Left ventricle myocardium inferior (tissue), 1 donor: ENCODE results near the gene P2RX7. TPM values are rescaled to one million over a fixed set of nuclear protein-coding genes. Genes with fewer than 3 reads are reported as not detected.

Source experiments
- DNase-seq: peaks from one replicate; pipeline ENCODE4 v3.0.0-alpha.2; 2020
- H3K27ac ChIP-seq: fragments of 200-600 bp; replicated peaks from 2 replicates; pipeline ENCODE4 v1.8.0; 2021
- H3K27me3 ChIP-seq: fragments of 200-600 bp; 2 replicates; pipeline ENCODE4 v1.8.0; 2021; ENCODE audit warnings: low read depth
- H3K36me3 ChIP-seq: fragments of 200-600 bp; 2 replicates; pipeline ENCODE4 v1.8.0; 2021
- H3K4me1 ChIP-seq: fragments of 200-600 bp; 2 replicates; pipeline ENCODE4 v1.8.0; 2021
- H3K4me3 ChIP-seq: fragments of 200-600 bp; 2 replicates; pipeline ENCODE4 v1.8.0; 2021; ENCODE audit warnings: mild to moderate bottlenecking, moderate library complexity
- H3K9me3 ChIP-seq: fragments of 200-600 bp; replicated peaks from 2 replicates; pipeline ENCODE4 v1.8.0; 2021
- intact Hi-C: fragments of 100-400 bp; cut with micrococcal nuclease; formaldehyde crosslinking; loops from one replicate; pipeline ENCODE4 v1.11.0; 2022
- total RNA-seq: library from RNA; stranded (reverse); fragmentation: NEBNext Ultra II Directional; extraction: Animal tissue kit (Norgen Biotek cat#: 25700); gene quantifications from one replicate; pipeline ENCODE4 v1.2.1, GENCODE V29; 2021
- TF ChIP-seq, protein P1 (sequence below): fragments of 200-600 bp; IDR thresholded peaks from 2 replicates; pipeline ENCODE4 v1.8.0; 2021; ENCODE audit warnings: antibody characterized with exemption, mild to moderate bottlenecking, borderline replicate concordance
- donor health status: DM: no; HTN: yes; CAD: no; lungs with severe emphysema.

The P2RX7 gene
- total RNA-seq, 1 donor from 2014 or later = 1.6 TPM

DNA sequence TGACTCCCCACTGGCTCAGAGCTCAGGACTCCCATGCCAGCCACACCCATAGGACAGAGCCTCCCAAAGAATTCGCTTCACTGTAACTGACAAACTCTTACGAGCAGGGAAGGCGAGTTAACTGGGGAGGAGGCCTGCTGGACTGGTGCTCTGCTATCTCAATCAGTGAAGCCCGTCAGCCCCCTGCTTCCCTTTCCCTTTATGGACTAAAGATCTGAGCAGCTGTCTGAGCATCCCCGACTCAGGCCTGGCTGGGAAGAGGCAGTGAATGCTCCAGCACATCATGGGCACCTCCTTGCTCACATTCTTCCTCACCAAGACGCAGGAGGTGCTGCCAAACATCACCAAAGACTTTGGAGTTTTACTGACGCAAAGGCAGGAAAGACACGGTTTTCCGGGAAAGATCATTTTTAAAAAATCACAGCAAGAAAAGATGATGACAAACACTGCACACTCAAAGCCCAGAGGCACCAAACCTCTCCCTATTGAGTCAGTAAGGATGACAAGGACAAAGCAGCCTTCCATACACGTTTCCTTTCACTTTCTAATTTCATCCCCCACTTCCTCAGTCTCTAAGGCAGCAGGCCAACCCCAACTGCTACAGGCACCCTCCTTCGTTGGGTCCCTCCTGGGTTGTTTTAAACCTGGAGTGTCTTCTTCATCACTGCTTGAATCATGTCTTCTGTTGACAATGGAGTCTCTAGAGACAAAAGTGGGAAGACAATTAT lies 45.0 kb upstream of the P2RX7 start:
- Histone ChIP-seq H3K27me3 (no peaks in the 10 kb centered on the region), H3K4me1 (peaks cover 18% of the 10 kb centered on the region), H3K36me3 (no peaks in the 10 kb centered on the region), H3K9me3 (no peaks in the 10 kb centered on the region), H3K27ac (no peak overlapping the region), H3K4me3 (no peak overlapping the region)
- intact Hi-C loops = no loop called here
- DNase-seq = no peak
- TF ChIP-seq, protein P1, sequence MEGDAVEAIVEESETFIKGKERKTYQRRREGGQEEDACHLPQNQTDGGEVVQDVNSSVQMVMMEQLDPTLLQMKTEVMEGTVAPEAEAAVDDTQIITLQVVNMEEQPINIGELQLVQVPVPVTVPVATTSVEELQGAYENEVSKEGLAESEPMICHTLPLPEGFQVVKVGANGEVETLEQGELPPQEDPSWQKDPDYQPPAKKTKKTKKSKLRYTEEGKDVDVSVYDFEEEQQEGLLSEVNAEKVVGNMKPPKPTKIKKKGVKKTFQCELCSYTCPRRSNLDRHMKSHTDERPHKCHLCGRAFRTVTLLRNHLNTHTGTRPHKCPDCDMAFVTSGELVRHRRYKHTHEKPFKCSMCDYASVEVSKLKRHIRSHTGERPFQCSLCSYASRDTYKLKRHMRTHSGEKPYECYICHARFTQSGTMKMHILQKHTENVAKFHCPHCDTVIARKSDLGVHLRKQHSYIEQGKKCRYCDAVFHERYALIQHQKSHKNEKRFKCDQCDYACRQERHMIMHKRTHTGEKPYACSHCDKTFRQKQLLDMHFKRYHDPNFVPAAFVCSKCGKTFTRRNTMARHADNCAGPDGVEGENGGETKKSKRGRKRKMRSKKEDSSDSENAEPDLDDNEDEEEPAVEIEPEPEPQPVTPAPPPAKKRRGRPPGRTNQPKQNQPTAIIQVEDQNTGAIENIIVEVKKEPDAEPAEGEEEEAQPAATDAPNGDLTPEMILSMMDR = no peak

- Histone ChIP-seq H3K27me3 (no peaks in the 10 kb centered on the region), H3K27ac (no peak overlapping the region), H3K4me1 (peaks cover 18% of the 10 kb centered on the region), H3K4me3 (no peak overlapping the region), H3K9me3 (no peaks in the 10 kb centered on the region), H3K36me3 (no peaks in the 10 kb centered on the region)
- DNase-seq = no peak
- intact Hi-C loops = no loop called here
- TF ChIP-seq, protein P1 = no peak
Observed at GRCh38 chr12:121088195-121088585, 44.5 kb upstream of the P2RX7 start.

- Histone ChIP-seq H3K27ac (no peak overlapping the region), H3K9me3 (no peaks in the 10 kb centered on the region), H3K4me1 (peaks cover 18% of the 10 kb centered on the region), H3K4me3 (no peak overlapping the region), H3K27me3 (no peaks in the 10 kb centered on the region), H3K36me3 (no peaks in the 10 kb centered on the region)
- intact Hi-C loops = no loop called here
- TF ChIP-seq, protein P1 = no peak
- no peak for DNase-seq
Observed at GRCh38 chr12:121089031-121089812, 43.5 kb upstream of the P2RX7 start.

DNA sequence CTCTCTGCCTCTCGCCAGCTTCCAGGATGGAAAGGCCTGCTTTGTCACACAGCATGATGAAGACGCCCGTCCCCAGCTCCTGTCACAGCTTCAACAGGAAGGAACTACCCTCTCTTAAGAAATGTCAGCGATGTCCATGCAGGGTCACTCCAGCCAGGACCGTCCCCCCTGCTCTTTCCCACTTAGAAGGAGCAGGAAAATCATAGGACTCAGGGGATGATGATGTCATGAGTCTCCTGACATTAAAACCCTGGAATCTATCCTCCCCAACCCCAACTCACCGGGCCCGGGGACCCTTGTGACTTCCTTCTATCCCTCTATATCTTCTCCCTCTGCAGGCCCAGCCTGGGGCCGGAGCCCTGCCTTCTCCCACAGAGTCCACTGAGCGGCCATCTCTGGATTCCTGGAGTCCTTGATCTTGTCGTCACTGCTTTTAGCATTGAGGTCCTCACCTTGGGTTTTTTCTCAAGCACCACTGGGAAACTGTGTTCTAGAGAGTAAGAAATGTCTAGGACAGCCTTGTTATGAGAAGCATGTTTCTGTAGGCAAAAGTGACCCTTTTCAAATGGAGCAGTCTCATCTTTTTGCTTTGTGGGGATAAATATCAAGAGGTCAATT lies 42.8 kb upstream of the P2RX7 start:
- H3K36me3 ChIP-seq = no peaks in the 10 kb centered on the region
- no peaks in the 10 kb centered on the region for H3K27me3 ChIP-seq
- no peaks in the 10 kb centered on the region for H3K9me3 ChIP-seq
- no peak overlapping the region for H3K27ac ChIP-seq
- intact Hi-C loops = no loop called here
- TF ChIP-seq, protein P1 = no peak
- H3K4me3 ChIP-seq = no peak overlapping the region
- no peak for DNase-seq
- peaks cover 18% of the 10 kb centered on the region for H3K4me1 ChIP-seq

DNA sequence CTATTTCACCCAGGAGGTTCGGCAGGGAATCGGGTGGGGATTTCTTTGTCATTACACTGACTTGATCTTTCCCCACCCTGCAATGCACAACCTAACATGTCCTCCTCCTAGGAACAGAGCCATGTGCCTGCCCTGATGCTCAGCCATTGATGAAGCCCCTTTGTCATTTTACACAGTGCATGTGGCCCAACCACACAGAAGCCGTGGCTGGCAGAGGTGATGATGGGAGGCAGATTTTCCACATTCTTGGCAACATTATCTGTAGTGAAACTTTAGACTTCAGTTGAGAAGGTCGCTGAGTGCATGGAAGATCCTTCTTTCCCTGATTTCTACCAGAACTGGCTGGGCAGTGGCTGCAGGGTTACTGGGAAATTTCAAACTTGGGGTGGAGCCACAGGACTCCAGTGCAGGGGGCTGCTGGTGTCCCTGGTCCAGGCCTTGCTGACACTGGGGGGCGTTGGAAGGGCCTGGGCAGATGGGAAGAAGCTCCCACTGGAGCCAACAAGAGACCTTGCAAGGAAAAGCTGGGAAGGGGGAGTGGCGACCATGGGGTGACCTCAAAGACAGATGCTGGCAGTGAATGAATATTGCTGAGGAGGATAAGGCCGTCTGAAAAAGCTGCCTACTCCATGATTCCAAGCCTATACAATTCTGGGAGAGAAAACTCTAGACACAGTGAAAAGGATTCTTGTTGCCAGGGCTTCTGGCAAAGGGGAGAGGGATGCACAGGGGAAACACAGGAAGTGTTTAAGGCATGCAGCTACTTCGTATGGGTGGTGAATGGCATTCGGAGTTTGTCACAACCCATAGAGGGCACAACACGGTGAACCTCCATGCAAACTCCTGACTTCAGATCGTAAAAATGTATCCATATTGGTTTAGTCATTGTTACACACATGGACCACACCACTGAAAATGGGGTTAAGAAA lies 41.8 kb upstream of the P2RX7 start:
- H3K9me3 ChIP-seq = no peaks in the 10 kb centered on the region
- no peaks in the 10 kb centered on the region for H3K36me3 ChIP-seq
- intact Hi-C loops = no loop called here
- peaks cover 26% of the 10 kb centered on the region for H3K4me1 ChIP-seq
- TF ChIP-seq, protein P1 = no peak
- peaks cover 6% of the 10 kb centered on the region for H3K27me3 ChIP-seq
- no peak overlapping the region for H3K4me3 ChIP-seq
- no peak for DNase-seq
- no peak overlapping the region for H3K27ac ChIP-seq
